Cardiac muscle cell (in vitro differentiated cells and primary cell): ENCODE results near the gene CRYGS. TPM values are rescaled to one million over a fixed set of nuclear protein-coding genes. Genes with fewer than 3 reads are reported as not detected.

ENCODE experiments used
- DNase-seq, 2 donors: peaks; one replicate each; pipeline versions ENCODE4 v3.0.0 to v3.0.0-alpha.2; 2010 to 2017; ENCODE audit warnings: low read depth in 1 of 2, low spot score in 1 of 2
- H3K27ac ChIP-seq: fragments of 200-600 bp; sonication (generic); 2 replicates; pipeline ENCODE4 v1.5.1; 2016
- H3K27me3 ChIP-seq: fragments of 200-600 bp; sonication (generic); 2 replicates; pipeline ENCODE4 v1.6.0; 2016; ENCODE audit warnings: control low read depth
- H3K36me3 ChIP-seq: fragments of 200-600 bp; sonication (generic); 2 replicates; pipeline ENCODE4 v1.5.1; 2016; ENCODE audit warnings: control low read depth
- H3K4me1 ChIP-seq: fragments of 200-600 bp; sonication (generic); 2 replicates; pipeline ENCODE4 v1.8.1; 2017; ENCODE audit warnings: low read depth, mild to moderate bottlenecking, mixed run types
- H3K4me3 ChIP-seq: fragments of 200-600 bp; sonication (generic); 2 replicates; pipeline ENCODE4 v1.5.1; 2016; ENCODE audit warnings: mild to moderate bottlenecking
- H3K9me3 ChIP-seq: fragments of 200-600 bp; sonication (generic); 2 replicates; pipeline ENCODE4 v1.5.1; 2017; ENCODE audit warnings: low read depth, mild to moderate bottlenecking, control low read depth
- CTCF ChIP-seq: IDR thresholded peaks from 2 replicates; pipeline ENCODE4 v1.5.1; 2012; ENCODE audit warnings: low read depth, mild to moderate bottlenecking, low read length
- polyA plus RNA-seq: library from polyadenylated mRNA; unstranded; fragments of >200 nt; fragmentation: Nextera tagmentation; extraction: Ambion mirVana; gene quantifications from 2 replicates; pipeline ENCODE4 v1.2.1, GENCODE V29; 2016
- total RNA-seq: library from RNA; depleted of rRNA; stranded (reverse); fragments of >200 nt; gene quantifications from 2 replicates; pipeline ENCODE4 v1.2.3, GENCODE V29; 2016

Gene CRYGS
- total and polyA plus RNA-seq, 2 experiments from 2014 or later: 0.12 to 0.69 TPM

- Histone ChIP-seq H3K27ac (no peak overlapping the region), H3K4me3 (no peak overlapping the region), H3K9me3 (no peaks in the 10 kb centered on the region), H3K4me1 (no peaks in the 10 kb centered on the region), H3K27me3 (no peaks in the 10 kb centered on the region), H3K36me3 (peaks cover 19% of the 10 kb centered on the region)
- DNase-seq: no peak
- TF ChIP-seq CTCF: no peak
Observed at GRCh38 chr3:186551387-186551786, 7.2 kb upstream of the CRYGS start.

GRCh38 chr3:186549497-186549896, 5.3 kb upstream of the CRYGS start:
- no peak overlapping the region for H3K4me3 ChIP-seq
- H3K27ac ChIP-seq: no peak overlapping the region
- peaks cover 19% of the 10 kb centered on the region for H3K36me3 ChIP-seq
- no peaks in the 10 kb centered on the region for H3K9me3 ChIP-seq
- no peaks in the 10 kb centered on the region for H3K27me3 ChIP-seq
- TF ChIP-seq CTCF: no peak
- no peak for DNase-seq
- H3K4me1 ChIP-seq: no peaks in the 10 kb centered on the region

GRCh38 chr3:186540835-186541226, 3.3 kb downstream of the CRYGS start:
- no peak overlapping the region for H3K27ac ChIP-seq

GRCh38 chr3:186540221-186540834, 3.9 kb downstream of the CRYGS start:
- Histone ChIP-seq H3K4me1 (peaks cover 6% of the 10 kb centered on the region), H3K9me3 (no peaks in the 10 kb centered on the region), H3K36me3 (no peaks in the 10 kb centered on the region), H3K27me3 (no peaks in the 10 kb centered on the region), H3K4me3 (no peak overlapping the region), H3K27ac (peak overlapping the region; percentile 53)
- peak; percentile 59 for TF ChIP-seq CTCF
- peak; percentile 75 to 82 for DNase-seq

More at GRCh38 chr3:186540835-186541226, 3.3 kb downstream of the CRYGS start:
- H3K4me3 ChIP-seq: no peak overlapping the region
- no peaks in the 10 kb centered on the region for H3K36me3 ChIP-seq
- no peaks in the 10 kb centered on the region for H3K27me3 ChIP-seq
- no peak for TF ChIP-seq CTCF
- H3K9me3 ChIP-seq: no peaks in the 10 kb centered on the region
- no peak for DNase-seq
- peaks cover 6% of the 10 kb centered on the region for H3K4me1 ChIP-seq

GRCh38 chr3:186538779-186539178, 5.4 kb downstream of the CRYGS start:
- no peak for TF ChIP-seq CTCF
- Histone ChIP-seq H3K9me3 (no peaks in the 10 kb centered on the region), H3K36me3 (no peaks in the 10 kb centered on the region)

More at GRCh38 chr3:186538779-186539178, 5.4 kb downstream of the CRYGS start:
- DNase-seq: no peak
- no peak overlapping the region for H3K27ac ChIP-seq
- no peaks in the 10 kb centered on the region for H3K27me3 ChIP-seq
- no peak overlapping the region for H3K4me3 ChIP-seq
- peaks cover 6% of the 10 kb centered on the region for H3K4me1 ChIP-seq
